GM12872 (cell line): Measurements from ENCODE around the gene ADAMTS16.

Experiments
- TF ChIP-seq, protein P1 (sequence below): IDR thresholded peaks from 3 replicates; pipeline ENCODE4 v1.5.1; 2011; ENCODE audit warnings: low read depth, mild to moderate bottlenecking, low read length, moderate library complexity; ENCODE audit not compliant: insufficient read depth

ADAMTS16 gene

DNA sequence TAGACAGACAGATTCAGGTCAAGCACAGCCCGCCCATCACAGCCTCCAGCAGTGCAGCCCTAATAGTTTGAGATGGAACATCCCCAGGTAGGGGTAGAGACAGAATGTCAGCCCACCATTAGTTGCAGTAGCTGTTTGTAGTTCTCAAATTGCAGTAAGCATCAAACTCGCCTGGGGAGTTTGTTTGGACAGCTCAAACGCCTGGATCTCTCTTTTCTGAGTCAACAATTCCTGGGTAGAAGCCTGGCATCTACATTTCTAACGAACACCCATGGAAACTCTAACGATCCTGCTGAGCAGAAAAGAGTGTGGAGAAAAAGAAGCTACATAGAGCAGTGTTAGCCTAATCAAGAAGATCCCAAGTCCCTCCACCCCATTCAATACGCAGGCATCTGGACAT lies 59.4 kb downstream of the ADAMTS16 start:
- TF ChIP-seq, protein P1, sequence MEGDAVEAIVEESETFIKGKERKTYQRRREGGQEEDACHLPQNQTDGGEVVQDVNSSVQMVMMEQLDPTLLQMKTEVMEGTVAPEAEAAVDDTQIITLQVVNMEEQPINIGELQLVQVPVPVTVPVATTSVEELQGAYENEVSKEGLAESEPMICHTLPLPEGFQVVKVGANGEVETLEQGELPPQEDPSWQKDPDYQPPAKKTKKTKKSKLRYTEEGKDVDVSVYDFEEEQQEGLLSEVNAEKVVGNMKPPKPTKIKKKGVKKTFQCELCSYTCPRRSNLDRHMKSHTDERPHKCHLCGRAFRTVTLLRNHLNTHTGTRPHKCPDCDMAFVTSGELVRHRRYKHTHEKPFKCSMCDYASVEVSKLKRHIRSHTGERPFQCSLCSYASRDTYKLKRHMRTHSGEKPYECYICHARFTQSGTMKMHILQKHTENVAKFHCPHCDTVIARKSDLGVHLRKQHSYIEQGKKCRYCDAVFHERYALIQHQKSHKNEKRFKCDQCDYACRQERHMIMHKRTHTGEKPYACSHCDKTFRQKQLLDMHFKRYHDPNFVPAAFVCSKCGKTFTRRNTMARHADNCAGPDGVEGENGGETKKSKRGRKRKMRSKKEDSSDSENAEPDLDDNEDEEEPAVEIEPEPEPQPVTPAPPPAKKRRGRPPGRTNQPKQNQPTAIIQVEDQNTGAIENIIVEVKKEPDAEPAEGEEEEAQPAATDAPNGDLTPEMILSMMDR, result no peak

DNA sequence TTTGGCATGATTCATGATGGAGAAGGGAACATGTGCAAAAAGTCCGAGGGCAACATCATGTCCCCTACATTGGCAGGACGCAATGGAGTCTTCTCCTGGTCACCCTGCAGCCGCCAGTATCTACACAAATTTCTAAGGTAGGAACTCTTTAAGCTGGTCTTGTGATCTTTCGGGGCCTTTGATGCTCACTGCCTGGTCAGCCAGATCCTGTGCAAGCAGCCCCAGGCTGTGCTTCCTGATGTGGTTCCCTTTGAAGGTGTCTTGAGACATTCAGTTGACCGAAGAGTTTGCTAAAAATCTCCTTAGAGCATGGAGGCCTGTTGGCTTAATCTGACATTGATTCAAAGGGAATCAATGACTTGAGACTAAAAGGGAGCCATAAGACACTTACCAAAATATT lies 60.0 kb downstream of the ADAMTS16 start:
- TF ChIP-seq, protein P1, result no peak

GRCh38 chr5:5202321-5202720 lies 62.2 kb downstream of the ADAMTS16 start:
- TF ChIP-seq, protein P1, result no peak

DNA sequence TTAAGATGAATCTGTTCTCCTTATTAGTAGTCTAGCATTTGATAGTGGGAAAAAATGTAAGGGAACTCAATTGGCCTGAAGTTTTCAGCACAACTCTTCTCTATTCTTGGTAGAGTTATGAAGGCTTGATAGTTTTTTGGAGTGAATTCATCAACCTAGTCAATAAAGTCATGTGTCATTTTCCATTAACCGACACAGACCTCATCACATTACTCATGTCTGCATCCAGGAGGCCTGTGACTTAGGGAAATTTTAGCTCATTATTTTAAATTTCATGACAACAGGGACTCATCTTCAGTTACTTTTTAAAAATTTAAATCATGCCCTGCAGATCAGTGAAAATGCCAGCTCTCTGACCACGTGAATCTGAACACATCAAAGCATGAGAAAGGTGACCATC lies 63.3 kb downstream of the ADAMTS16 start:
- TF ChIP-seq, protein P1, result no peak

- TF ChIP-seq, protein P1, result no peak
These were observed 67.7 kb downstream of the ADAMTS16 start for GRCh38 chr5:5207828-5208227.

DNA sequence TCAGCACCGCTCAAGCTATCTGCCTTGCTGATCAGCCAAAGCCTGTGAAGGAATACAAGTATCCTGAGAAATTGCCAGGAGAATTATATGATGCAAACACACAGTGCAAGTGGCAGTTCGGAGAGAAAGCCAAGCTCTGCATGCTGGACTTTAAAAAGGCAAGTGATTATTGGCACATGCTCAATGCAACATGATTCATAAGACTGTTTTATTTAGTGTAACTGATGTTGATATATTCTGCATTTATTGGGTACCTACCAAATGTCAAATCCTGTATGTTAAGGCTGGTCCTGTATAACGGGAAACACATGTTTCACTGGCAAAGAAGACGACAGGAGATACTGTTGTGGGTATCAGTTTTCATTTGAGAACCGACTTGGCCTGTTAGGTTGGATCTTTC lies 69.0 kb downstream of the ADAMTS16 start:
- TF ChIP-seq, protein P1, result no peak

- TF ChIP-seq, protein P1, result no peak
These were observed 69.6 kb downstream of the ADAMTS16 start for GRCh38 chr5:5209510-5210286.
